ENCODE data around the gene RCL1. TPM values are rescaled to one million over a fixed set of nuclear protein-coding genes. Genes with fewer than 3 reads are reported as not detected.

Gene RCL1
- total RNA-seq, 1 donor, result 10.4 TPM

- DNase-seq (ENCODE audit: low read depth), result no peak
- no peak overlapping the region for H3K4me3 ChIP-seq (ENCODE audit: low read depth, low read length)
- no peak for TF ChIP-seq CTCF (IDR thresholded peaks at IDR 0.05; ENCODE audit: insufficient read depth, low read depth, low read length)
Measured at GRCh38 chr9:4852419-4852818, 59.7 kb downstream of the RCL1 start.

- TF ChIP-seq CTCF (IDR thresholded peaks at IDR 0.05; ENCODE audit: insufficient read depth, low read depth, low read length), result no peak
Measured at GRCh38 chr9:4854265-4854590, 61.5 kb downstream of the RCL1 start.

GRCh38 chr9:4855841-4856240 lies 63.1 kb downstream of the RCL1 start:
- peak; percentile 85 for DNase-seq (ENCODE audit: low read depth)
- no peak for TF ChIP-seq CTCF (IDR thresholded peaks at IDR 0.05; ENCODE audit: insufficient read depth, low read depth, low read length)
- no peak overlapping the region for H3K4me3 ChIP-seq (ENCODE audit: low read depth, low read length)

More at GRCh38 chr9:4854265-4854590, 61.5 kb downstream of the RCL1 start:
- DNase-seq (ENCODE audit: low read depth), result no peak
- no peak overlapping the region for H3K4me3 ChIP-seq (ENCODE audit: low read depth, low read length)

- no peak for DNase-seq (ENCODE audit: low read depth)
- no peak overlapping the region for H3K4me3 ChIP-seq (ENCODE audit: low read depth, low read length)
- TF ChIP-seq CTCF (IDR thresholded peaks at IDR 0.05; ENCODE audit: insufficient read depth, low read depth, low read length), result no peak
Measured at GRCh38 chr9:4857163-4857810, 64.5 kb downstream of the RCL1 start.

GRCh38 chr9:4859035-4859434 lies 66.3 kb downstream of the RCL1 start:
- DNase-seq (ENCODE audit: low read depth), result no peak
- no peak for TF ChIP-seq CTCF (IDR thresholded peaks at IDR 0.05; ENCODE audit: insufficient read depth, low read depth, low read length)
- H3K4me3 ChIP-seq (ENCODE audit: low read depth, low read length), result no peak overlapping the region

- no peak for DNase-seq (ENCODE audit: low read depth)
- no peak for TF ChIP-seq CTCF (IDR thresholded peaks at IDR 0.05; ENCODE audit: insufficient read depth, low read depth, low read length)
- no peak overlapping the region for H3K4me3 ChIP-seq (ENCODE audit: low read depth, low read length)
Measured at GRCh38 chr9:4860383-4860782, 67.6 kb downstream of the RCL1 start.

GRCh38 chr9:4861145-4861544 lies 68.4 kb downstream of the RCL1 start:
- TF ChIP-seq CTCF (IDR thresholded peaks at IDR 0.05; ENCODE audit: insufficient read depth, low read depth, low read length), result no peak
- DNase-seq (ENCODE audit: low read depth), result no peak
- H3K4me3 ChIP-seq (ENCODE audit: low read depth, low read length), result no peak overlapping the region

Data from fibroblast of villous mesenchyme (primary cell).